Rectal smooth muscle tissue (tissue), 1 donor: ENCODE results near the gene IL11.
"Not testable (repeated sequence)": the region's sequence is repeated elsewhere in the genome, so short reads cannot be mapped to it uniquely, and the experiment has no call there.

ENCODE experiments used
- H3K27ac ChIP-seq: one replicate; pipeline ENCODE4 v1.7.0; 2013; ENCODE audit warnings: low read depth, low read length, inconsistent platforms
- H3K27me3 ChIP-seq: one replicate; pipeline ENCODE4 v1.7.0; 2013; ENCODE audit warnings: low read length; ENCODE audit not compliant: control insufficient read depth, insufficient read depth
- H3K36me3 ChIP-seq: one replicate; pipeline ENCODE4 v1.7.0; 2013; ENCODE audit warnings: low read length; ENCODE audit not compliant: control insufficient read depth, insufficient read depth
- H3K4me1 ChIP-seq: one replicate; pipeline ENCODE4 v1.7.0; 2013; ENCODE audit warnings: low read length; ENCODE audit not compliant: control insufficient read depth, insufficient read depth
- H3K4me3 ChIP-seq: one replicate; pipeline ENCODE4 v1.7.0; 2013; ENCODE audit warnings: low read length
- H3K9ac ChIP-seq: one replicate; pipeline ENCODE4 v1.7.0; 2013; ENCODE audit warnings: low read length

The IL11 gene

GRCh38 chr19:55370305-55370988 lies at the start of gene IL11:
Gene IL11, minus strand, starts transcription at chr19:55370463. Its CDS starts 153 bp downstream, at chr19:55370310.
- no peak within 1 kb of the TSS for H3K9ac ChIP-seq
- H3K4me3 ChIP-seq = peak within 1 kb of the TSS; percentile 48
- no peak within 1 kb of the TSS for H3K27ac ChIP-seq
- H3K27me3 ChIP-seq = peaks cover 40% of the 10 kb centered on the region
- H3K4me1 ChIP-seq = no peaks in the 10 kb centered on the region
- no peaks in the 10 kb centered on the region for H3K36me3 ChIP-seq

GRCh38 chr19:55419624-55420236 lies 49.5 kb upstream of the IL11 start:
- H3K27ac ChIP-seq = no peak overlapping the region
- H3K4me1 ChIP-seq = no peaks in the 10 kb centered on the region
- no peak overlapping the region for H3K9ac ChIP-seq
- peaks cover 13% of the 10 kb centered on the region for H3K27me3 ChIP-seq
- no peak overlapping the region for H3K4me3 ChIP-seq
- no peaks in the 10 kb centered on the region for H3K36me3 ChIP-seq

GRCh38 chr19:55419103-55419502 lies 48.8 kb upstream of the IL11 start:
- Histone ChIP-seq H3K4me1 (no peaks in the 10 kb centered on the region), H3K27ac (no peak overlapping the region), H3K4me3 (no peak overlapping the region), H3K9ac (no peak overlapping the region), H3K36me3 (no peaks in the 10 kb centered on the region), H3K27me3 (peaks cover 10% of the 10 kb centered on the region)

DNA sequence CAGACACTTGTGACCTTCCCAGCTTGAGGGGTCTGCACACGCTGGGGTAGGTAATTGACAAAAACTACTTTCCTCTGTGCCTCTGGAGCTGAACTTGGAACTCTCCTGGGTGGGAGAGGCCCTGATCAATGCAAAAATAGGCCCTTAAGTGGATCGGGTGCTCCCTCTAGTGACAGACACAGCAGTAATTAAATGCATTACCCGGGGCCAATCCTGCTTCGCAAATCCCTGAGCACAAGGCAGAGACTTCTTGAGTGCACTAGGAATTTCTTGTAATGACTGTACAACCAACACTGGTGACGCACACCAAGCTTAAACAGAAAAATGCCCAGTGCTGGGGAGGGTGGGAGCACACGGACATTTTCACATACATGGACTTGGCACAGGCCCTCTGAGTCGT lies 47.9 kb upstream of the IL11 start:
- no peak overlapping the region for H3K9ac ChIP-seq
- no peak overlapping the region for H3K4me3 ChIP-seq
- no peak overlapping the region for H3K27ac ChIP-seq
- no peaks in the 10 kb centered on the region for H3K4me1 ChIP-seq
- H3K27me3 ChIP-seq = peaks cover 10% of the 10 kb centered on the region
- H3K36me3 ChIP-seq = no peaks in the 10 kb centered on the region

DNA sequence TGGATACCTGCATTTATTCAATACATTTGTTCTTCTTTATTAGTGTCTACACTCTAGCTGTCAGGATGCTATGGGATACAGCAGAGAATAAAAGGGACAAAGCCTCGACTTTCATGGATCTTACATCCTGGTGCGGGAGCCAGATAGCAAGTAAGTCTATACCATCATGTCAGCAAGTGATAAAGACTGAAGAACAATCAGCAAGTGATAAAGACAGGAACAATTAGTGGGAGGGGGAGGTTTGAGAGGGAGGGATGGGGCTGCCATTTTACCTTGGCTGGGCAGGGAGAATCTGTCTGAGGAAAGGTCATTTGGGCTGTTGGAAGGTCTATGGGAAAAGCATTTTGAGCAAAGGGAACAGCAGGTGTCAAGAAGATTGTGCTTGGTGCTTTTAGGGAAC lies 39.9 kb upstream of the IL11 start:
- Histone ChIP-seq H3K9ac (no peak overlapping the region), H3K27me3 (peaks cover 2% of the 10 kb centered on the region), H3K4me3 (no peak overlapping the region), H3K4me1 (peaks cover 7% of the 10 kb centered on the region), H3K36me3 (no peaks in the 10 kb centered on the region), H3K27ac (no peak overlapping the region)

GRCh38 chr19:55409179-55409578 lies 38.9 kb upstream of the IL11 start:
- not testable (repeated sequence) for H3K4me3 ChIP-seq, H3K36me3 ChIP-seq, H3K9ac ChIP-seq, H3K27ac ChIP-seq, H3K27me3 ChIP-seq, H3K4me1 ChIP-seq

- Histone ChIP-seq H3K27ac (peak overlapping the region; percentile 98), H3K9ac (no peak overlapping the region), H3K36me3 (peaks cover 4% of the 10 kb centered on the region), H3K4me1 (peaks cover 7% of the 10 kb centered on the region), H3K4me3 (peak overlapping the region; percentile 67), H3K27me3 (no peaks in the 10 kb centered on the region)
These were observed 38.2 kb upstream of the IL11 start for GRCh38 chr19:55408533-55408872.

GRCh38 chr19:55407800-55408532 lies 37.7 kb upstream of the IL11 start:
- H3K4me3 ChIP-seq = peak overlapping the region; percentile 78
- H3K27me3 ChIP-seq = no peaks in the 10 kb centered on the region
- peaks cover 4% of the 10 kb centered on the region for H3K36me3 ChIP-seq
- H3K4me1 ChIP-seq = peaks cover 7% of the 10 kb centered on the region
- peak overlapping the region; percentile 98 for H3K27ac ChIP-seq
- no peak overlapping the region for H3K9ac ChIP-seq

DNA sequence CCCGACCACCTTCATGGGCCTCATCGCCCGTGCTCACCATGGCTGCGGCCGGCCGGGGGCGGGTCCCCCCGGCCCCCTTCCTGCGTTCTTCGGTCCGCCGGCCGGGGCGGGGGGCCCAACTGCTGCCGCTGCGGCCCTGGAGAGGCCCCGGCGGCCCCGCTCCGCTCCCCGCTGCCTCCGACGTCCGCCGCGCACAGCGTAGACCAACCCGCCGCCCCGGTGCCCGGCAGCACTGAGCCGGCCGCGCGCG lies 37.2 kb upstream of the IL11 start, which contains the start of gene UBE2S:
UBE2S (minus strand) TSS at position 239 of the 250 bp plus-strand sequence; CDS start at position 40, 199 bp downstream.
- peak within 1 kb of the TSS; percentile 45 for H3K9ac ChIP-seq
- not testable (repeated sequence) for H3K27me3 ChIP-seq, H3K4me1 ChIP-seq, H3K36me3 ChIP-seq
- H3K27ac ChIP-seq = peak within 1 kb of the TSS; percentile 98
- H3K4me3 ChIP-seq = peak within 1 kb of the TSS; percentile 78

DNA sequence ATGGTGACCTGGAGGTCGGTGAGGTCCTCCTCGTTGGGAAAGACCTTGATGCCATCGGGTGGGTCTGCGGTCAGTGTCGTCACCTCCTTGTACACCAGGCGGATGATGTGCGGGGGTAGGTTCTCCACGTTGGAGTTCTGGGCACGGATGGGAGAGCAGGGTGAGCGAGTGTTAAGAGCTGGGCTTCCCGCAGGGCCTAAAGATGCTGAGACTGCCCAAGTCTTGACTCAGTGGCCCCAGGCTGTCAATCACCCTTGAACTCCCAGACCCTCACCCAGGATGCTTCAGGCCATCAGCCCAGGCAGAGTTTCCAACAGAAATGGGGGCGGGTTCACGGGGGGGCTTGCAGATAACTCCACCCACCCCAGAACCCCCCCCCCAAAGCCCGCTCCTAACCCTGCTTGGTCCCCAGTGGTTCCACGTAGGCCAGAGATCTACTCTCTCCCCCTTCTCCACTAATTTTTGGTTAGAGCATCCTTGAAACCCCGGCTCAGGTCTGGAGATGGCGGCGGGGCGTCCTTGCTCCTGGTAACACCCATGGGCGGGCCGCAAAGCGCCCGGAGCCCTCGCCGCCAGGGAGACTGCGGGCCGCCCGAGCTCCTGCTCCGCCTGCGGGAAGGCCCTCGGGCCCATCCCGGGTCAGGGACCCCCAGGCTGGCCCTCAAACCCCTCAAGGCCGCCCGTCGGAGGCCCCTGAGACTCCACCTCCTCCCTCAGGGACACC lies 36.7 kb upstream of the IL11 start:
- Histone ChIP-seq H3K36me3 (peaks cover 10% of the 10 kb centered on the region), H3K4me3 (peak overlapping the region; percentile 78), H3K27me3 (no peaks in the 10 kb centered on the region), H3K27ac (peak overlapping the region; percentile 98), H3K9ac (peak overlapping the region; percentile 45), H3K4me1 (peaks cover 7% of the 10 kb centered on the region)

- no peaks in the 10 kb centered on the region for H3K27me3 ChIP-seq
- H3K36me3 ChIP-seq = peaks cover 10% of the 10 kb centered on the region
- peak overlapping the region; percentile 78 for H3K4me3 ChIP-seq
- peaks cover 7% of the 10 kb centered on the region for H3K4me1 ChIP-seq
- no peak overlapping the region for H3K27ac ChIP-seq
- no peak overlapping the region for H3K9ac ChIP-seq
These were observed 36.0 kb upstream of the IL11 start for GRCh38 chr19:55406091-55406825.

GRCh38 chr19:55405638-55406037 lies 35.4 kb upstream of the IL11 start:
- H3K4me1 ChIP-seq = peaks cover 7% of the 10 kb centered on the region
- H3K4me3 ChIP-seq = no peak overlapping the region
- no peaks in the 10 kb centered on the region for H3K27me3 ChIP-seq
- peaks cover 15% of the 10 kb centered on the region for H3K36me3 ChIP-seq
- H3K9ac ChIP-seq = no peak overlapping the region
- H3K27ac ChIP-seq = no peak overlapping the region
